NCI-H460 (cell line): ENCODE results near the gene DSCAM. TPM values are rescaled to one million over a fixed set of nuclear protein-coding genes. Genes with fewer than 3 reads are reported as not detected.

Experiments used
- DNase-seq: peaks from one replicate; pipeline ENCODE4 v3.0.0-alpha.2; 2016; ENCODE audit warnings: low read depth; ENCODE audit errors: extremely low read depth
- total RNA-seq: library from RNA; depleted of rRNA; stranded (reverse); fragments of >200 nt; shearing (Covaris generic); gene quantifications from 2 replicates; pipeline ENCODE4 v1.2.3, GENCODE V29; 2014

The DSCAM gene
- total RNA-seq, 1 experiment from 2014 or later: not detected

DNA sequence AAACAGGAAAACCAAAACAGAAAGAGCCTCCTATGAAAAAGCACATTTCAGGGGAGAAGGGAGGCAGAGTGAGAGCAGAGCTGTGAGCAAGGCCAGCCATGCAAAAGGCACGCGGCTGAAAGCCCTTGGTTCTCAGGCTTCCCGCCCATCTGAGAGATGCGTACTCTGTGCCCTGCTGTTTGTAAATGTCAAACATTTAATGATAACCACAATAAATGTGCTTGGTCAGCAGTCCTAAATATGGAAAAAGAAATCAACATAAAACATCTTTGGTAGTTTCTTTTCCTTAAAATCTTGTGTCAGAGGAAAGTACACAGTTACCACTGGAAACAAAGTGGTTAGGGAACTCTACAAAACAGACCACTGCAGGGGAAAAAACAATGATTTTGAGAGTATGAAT lies 283.1 kb downstream of the DSCAM start:
- DNase-seq: no peak

DNA sequence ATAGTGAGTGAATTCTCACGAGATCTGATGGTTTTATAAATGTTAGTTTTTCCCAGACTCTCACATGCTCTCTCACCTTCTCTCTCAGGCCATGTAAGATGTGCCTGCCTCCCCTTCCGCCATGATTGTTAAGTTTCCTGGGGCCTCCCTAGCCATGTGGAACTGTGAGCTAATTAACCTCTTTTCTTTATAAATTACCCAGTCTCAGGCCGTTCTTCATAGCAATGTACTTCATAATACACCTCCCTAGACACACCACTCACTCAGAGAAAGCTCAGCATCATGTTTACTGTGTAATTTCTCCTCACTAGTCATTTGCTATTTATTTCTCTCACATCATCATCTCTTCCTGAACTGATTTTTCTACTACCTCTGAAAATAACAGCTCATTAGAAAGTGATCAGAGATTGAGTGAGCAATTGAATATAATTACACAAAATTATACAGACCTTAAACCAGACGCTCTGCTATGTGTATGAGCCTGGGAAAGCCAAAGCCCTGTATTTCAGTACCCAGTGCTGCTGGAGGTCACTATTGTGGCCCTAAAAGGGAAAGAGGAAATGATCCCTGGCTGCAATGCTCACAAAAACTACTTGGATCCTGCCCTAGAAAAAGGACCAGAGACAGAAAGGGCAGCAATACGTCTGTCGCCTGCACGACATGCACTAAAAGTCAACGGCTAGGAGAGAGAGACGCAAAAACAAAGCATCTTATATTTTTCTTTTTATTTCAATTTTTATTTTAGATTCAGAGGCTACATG lies 284.5 kb downstream of the DSCAM start:
- DNase-seq: no peak

DNA sequence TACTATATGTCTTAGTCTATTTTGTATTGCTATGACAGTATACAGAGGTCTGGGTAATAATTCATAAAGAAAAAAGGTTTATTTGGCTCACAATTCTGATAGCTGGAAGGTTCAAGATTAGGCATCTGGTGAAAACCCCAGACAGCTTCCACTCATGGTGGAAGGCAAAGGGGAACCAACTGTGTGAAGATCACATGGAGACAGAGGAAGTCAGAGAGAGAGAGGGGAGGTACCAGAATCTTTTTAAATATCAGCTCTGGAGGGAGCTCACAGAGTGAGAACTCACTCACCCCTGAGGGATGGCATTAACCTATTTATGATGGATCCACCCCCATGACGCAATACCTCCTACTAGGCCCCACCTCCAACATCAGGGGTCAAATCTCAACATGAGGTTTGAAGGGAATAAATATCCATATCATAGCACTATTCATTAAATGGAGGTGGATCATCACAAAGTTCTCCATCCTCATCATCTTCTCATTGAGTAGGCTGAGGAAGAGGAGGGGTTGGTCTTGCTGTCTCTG lies 290.5 kb downstream of the DSCAM start:
- no peak for DNase-seq

DNA sequence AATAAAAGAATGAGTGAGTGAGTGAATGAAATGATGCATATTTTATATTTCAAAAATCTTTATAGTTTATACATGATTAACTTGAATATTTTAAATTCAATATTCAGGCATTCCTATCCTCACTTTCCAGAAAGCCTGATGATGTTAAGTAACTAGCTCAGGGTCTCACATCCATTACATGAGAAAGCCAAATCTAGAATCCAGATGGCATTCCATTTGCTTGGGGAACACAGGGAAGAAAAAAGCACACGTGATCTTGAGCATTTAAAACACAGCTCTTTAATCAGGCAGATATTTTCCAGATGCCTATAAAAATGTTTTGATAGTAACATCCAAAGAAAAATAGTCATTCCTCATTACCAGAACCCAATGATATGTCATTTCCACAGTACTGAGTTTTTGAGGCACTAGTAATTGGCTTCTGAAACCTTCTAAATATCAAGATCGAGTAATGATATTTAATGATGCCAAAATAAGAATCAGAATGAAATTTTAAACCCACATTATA lies 291.9 kb downstream of the DSCAM start:
- no peak for DNase-seq

DNA sequence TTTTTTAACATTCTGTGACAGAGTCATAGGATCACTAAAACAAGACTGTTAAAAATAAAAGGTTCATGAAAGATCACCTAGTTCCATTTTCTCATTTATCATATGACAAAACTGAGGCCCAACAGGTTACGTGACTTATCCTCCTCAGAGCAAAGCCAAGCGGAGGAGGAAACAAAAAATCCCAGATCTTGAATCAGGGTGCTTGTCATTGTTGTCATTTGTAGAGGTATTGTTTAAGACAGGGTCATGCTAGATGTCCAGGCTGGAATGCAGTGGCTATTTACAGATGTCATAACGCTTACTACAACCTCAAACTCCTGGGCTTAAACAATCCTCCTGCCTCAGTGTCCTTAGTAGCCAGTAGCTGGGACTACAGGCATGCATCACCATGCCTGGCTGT lies 293.2 kb downstream of the DSCAM start:
- DNase-seq: no peak

DNA sequence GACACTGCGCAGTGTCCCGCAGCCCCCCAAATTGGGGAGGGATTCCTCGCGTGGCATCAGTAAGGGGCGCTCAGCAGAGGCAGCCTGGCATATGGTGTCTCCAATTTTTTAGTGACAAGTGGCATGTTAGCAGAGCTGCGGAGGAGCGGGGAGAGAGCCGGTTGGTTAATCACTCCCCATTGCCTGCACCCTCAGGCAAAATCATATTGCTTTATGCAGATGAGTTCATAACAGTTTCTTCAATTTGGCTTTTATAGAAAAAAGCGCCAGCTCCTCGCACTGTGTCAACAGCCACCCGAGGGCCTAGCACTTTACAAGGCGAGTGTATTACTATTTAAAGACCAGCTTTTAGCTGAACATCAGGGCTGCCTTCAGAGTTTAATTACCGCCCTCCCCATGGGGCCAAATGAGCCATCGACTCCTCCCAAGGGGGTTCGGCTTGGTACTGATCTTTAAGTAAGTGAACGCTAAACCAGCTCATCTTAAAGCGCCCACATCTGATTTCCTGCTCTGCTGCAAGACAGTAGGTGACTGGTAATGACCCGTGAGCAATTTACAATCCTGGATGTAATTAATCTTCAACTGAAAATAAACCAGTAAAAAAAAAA lies 298.9 kb downstream of the DSCAM start:
- DNase-seq: no peak

DNA sequence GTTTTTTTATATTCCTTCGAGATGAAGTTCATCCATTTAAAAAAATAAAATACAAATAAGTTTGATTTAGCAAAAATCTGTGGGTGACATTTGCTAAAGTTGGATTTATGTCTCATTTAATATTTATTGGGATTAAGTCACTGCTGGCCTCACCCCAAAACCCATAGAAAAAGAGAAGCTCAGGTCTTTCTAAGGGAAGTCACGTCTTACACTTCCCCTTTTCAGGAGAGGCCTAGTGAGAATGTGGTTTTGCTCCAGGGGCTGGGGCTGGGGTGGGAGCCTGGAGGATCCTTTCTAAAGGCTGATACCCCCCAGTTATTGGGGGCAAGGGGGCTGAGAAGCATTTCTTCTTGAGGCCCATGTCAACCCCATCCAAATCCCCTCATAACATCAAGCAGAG lies 300.3 kb downstream of the DSCAM start:
- no peak for DNase-seq

DNA sequence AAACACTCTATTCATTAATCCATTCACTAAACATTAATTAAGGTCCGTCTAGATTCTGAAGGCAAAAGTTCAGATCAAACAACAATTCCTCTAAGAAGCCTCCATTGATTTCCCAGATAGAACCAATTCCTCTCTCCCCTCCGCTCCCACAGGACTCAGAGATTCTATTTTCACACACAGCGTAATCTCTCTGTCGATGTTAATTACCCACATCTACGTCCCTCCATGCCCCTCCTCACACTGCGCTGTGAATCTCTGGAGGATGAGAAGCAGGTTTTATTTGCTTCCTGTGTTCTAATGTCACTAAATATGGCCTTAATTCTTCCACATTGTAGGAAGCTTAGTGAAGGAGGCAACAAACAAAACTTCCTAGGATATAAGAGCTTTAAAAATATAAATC lies 306.7 kb downstream of the DSCAM start:
- DNase-seq: no peak

DNA sequence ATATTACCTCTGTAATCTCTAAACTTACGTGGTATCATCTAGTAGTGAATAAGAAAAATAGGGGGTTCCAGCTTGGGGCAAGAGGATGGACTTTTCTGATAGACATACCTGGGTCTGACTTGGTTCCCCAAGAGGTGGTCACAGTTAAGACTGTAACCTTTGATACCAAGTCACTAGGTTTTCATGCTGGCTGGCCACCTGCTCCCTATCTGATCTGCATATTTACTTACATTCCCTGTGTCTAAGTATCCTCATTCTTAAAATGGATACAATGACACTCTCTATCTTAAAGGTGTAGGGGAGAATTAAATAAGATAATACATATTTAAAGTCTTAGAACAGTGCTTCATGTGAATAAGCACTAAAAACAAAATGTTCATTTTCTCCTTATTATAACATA lies 312.1 kb downstream of the DSCAM start:
- no peak for DNase-seq

DNA sequence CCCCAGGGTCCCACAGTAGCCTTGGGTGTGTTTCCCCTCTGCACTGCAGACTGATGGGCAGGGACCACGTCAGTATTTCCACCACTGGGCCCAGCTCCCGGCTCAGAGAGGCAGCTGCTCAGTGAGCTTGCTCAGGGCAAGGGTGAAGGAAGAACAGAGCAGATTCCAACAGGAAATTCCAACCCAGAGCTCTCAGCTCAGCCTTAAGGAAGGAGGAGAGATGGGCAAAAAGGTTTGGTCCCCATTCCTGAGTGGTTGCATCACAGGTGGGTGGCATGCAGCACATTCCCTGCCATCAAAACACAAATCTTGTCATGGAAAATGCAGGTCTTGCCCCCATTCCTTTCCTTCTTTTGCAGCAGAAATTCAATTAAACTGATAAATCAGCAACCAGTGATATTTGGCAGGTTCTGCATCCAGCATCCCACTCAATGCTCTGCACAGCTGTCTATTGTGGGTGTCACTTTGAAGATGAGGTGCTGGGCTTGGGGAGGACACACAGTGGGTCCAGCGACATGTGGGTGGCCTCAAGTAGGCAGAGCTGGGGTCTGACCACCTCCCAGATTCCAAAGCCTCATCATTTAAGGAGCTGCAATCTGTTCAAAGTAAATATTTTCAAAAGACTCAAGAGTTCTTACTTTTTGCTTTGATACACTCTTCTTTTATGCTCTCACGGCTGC lies 315.4 kb downstream of the DSCAM start:
- DNase-seq: no peak

DNA sequence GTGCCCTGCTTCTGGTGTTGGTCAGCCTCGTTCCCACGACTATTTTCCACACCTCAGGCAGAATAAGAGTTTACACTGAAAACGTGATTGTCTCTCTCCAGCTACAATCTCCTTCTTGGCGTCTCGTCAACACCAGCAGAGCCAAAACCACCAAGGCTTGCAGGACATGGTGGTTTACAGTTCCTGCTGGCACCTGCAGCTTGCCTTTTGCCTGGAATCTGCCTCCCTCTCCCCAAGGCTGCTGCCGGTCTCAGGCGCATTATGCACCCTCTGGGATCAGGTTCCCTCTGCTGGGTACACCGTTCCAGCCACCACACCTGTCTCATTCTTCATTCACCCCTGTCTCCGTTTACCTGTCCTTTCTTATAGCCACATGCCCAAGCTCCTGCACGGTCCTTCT lies 315.9 kb downstream of the DSCAM start:
- no peak for DNase-seq

DNA sequence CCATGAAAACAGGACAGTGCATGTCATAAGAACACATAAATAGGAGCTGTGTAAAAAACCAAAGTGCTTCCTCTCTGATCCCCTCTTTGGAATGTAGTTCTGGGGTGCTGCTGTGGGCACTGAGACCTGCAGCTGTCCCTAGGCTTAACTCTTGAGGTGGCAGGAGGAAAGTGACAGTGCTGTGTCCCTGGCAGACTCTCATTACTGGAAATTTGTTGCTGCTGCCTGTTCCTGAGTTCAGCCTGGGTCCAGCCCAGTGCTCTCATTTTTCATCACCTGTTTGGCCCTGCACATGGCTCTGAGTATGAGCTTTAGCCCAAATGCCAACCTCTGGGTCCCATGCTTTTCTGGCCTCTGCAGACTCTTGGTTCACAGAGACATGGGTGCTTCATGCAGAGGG lies 329.3 kb downstream of the DSCAM start:
- DNase-seq: no peak

DNA sequence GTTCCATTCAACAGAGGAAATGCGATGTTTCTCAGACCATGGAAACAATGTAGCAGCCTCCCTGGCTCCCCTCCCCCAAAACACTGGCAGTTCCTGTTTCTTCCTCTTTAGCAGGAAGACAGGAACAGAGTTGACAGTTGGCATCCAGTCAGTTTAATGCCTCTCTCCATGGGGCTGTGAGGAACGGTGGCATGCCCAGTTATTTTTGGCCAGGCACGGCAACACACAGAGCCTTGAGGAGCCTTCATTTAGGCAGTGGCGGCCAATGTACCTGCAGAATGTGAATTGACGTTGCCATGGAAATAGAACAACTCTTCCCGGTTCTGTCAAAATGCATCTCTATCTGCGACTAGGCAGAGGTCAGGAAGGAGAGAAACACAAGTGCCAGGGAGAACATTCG lies 330.6 kb downstream of the DSCAM start:
- DNase-seq: no peak

DNA sequence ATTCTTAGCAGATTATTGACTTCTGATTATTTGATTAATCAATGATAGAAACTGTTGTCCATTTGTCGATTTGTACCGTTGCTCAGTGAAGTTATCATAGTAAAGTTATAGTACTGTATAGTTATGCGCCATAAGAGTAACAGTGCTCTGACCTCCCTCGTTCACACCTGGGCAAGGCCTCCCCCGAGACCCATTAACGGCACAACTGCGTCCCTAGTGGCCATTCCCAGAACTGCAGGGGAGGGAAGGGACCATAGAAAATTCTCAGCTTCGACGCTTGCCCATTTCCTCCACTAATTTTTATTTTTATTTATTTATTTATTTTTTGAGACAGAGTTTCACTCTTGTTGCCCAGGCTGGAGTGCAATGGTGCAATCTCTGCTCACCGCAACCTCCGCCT lies 334.4 kb downstream of the DSCAM start:
- DNase-seq: no peak

DNA sequence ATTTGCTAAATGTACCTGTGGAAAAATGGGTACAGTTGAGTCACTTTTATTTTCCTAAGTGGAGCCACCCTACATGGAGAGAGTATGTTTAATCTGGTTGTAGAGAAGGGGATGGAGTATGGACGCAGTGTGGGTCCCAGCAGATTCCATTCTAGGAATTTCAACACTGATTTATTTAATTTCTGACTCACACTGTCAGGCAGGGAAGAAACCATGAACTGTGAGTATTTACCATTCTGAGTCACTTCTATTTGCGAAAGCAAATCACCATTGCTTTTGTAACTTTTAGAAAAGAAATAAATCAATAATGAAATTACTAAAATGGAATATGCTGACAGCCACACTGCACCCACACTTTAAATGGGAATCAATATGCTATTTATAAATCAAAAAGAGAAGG lies 339.0 kb downstream of the DSCAM start:
- peak; percentile 51 for DNase-seq

DNA sequence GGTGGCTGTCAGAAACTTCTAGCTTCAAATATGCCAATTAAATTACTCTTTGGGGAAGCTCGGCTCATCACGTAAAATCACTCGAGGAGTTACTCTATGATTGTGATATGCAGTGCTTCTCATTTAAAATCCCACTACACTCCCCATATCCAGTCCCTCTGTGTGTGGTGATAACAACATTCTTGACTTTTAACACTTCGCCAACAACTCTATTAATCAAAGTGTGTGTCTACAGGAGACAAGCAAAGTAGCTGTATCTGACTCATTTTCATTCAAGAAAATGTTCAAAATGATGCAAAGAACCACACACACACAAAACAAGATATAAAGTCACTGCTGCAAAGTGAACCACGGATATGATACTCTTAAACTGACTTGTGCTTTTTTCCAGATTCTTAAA lies 341.3 kb downstream of the DSCAM start:
- no peak for DNase-seq

DNA sequence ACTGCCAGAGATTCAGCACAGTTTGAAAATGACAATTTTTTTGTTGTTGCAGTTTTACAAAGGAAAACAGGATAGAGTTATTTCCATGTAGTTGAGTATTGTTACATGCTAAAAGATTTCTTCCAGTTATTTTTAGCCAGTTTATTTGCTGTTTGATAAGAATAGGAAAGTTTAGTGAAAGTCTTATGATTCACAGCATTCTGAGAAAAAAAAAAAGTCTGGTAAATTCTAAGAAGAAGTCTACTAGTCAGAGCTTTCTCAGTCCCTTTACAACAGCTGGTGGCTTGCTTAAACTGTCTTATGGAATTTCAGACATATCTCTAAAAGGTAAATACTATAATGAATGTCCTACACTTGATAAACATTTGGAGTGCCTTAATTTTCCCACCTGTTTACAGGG lies 341.7 kb downstream of the DSCAM start:
- no peak for DNase-seq

DNA sequence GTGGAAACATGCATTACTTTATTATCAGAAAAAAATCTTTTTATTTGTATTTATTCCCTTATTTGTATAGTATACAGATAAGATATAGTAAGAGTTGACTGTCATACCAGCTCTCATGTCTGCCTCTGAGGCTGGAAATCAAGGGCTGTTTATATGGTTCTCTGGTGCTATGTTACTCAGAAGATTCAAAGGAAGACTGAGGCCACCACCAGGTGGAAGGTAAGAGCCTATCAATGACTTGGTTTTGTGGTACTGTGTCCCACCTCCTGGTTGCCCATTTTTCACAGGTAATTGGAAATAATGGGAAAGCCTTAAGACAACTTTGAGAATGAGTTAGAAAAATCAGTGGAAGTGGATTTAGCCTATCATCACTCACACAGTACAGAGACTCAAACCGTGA lies 342.1 kb downstream of the DSCAM start:
- DNase-seq: no peak

DNA sequence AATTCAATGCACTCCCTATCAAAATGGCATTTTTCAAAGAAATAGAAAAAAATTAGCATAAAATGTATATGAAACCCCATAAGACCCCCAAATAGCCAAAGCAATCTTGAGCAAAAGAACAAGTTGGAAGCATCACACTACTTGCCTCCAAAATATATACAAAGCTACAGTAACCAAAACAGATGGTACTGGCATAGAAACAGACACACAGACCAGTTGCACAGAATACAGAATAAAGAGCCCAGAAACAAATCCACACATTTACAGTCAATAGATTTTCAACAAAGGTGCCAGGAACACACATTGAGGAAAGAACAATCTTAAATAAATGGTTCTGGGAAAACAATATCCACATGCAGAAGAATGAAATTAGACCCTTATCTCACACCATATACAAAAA lies 350.8 kb downstream of the DSCAM start:
- DNase-seq: no peak

DNA sequence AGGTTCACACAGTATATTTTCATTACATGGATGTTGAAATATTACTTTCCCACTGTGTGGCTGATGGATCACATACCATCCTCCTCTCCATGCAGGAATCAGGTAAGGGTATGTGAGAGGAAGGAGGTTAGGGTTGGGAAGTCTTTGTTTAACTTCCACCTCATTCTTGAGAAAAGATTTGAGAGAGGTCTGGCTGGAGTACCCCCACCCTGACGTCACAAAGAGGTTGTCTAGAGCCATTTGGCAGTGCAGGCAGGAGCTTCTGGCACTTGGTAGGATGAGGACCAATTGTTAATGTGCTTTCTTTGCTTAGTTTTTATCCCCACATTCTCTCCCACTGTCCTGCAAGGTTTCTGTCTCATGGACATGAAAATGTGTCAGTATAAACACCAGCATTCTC lies 356.6 kb downstream of the DSCAM start:
- no peak for DNase-seq

DNA sequence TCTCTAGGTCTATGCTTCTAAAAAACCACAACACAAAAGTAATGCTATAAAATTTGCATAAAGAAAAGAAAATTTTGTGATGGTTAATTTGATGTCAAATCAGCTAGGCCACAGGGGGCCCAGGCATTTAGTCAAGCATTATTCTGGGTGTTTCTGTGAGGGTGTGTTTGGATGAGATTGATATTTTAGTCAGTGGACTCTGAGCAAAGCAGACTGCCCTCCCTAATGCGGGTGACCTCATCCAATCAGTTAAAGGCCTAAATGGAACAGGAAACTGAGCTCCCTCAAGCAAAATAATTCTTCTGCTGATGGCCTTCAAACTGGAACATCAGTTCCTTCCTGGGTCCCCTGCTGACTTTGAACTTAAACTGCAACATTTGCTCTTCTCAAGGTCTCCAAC lies 358.0 kb downstream of the DSCAM start:
- DNase-seq: no peak

DNA sequence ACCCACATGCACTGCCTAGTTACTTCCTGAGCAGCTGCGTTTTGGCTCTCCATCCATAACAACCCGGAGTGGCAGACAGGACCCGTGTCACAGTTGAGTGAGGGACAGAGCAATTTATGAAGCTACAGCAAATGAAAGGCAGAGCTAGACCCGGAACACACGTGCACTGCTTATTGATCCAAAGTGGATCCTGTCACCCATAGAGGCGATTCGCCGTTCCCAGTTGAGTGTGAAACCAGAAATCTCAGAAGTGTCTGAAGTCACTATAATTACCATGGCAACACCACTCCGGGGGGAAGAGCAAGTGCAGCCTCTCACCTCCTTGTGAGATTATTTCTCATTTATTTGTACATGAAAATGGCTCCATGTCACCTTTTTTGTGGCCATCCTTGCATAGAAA lies 365.2 kb downstream of the DSCAM start:
- no peak for DNase-seq
